WTC11 (cell line): ENCODE data around the gene LZTS2. TPM values are rescaled to one million over a fixed set of nuclear protein-coding genes. Genes with fewer than 3 reads are reported as not detected.
A peak's percentile ranks its signal among the peaks of the same experiment; 100 is the strongest.

Experiments
- ATAC-seq: fragments of 200-7000 bp; cut with Tn5 transposase; 2 replicates; pipeline ENCODE4 v1.10.0; 2021; ENCODE audit warnings: mild to moderate bottlenecking, moderate library complexity
- CTCF ChIA-PET: fragments of 300-600 bp; sonication (Branson Sonifier 250); formaldehyde crosslinking; loops from one replicate; lab custom pipeline; 2021; ENCODE audit warnings: antibody characterized with exemption; lab: Charles Lee
- POLR2A ChIA-PET: fragments of 350-600 bp; sonication (Branson Sonifier 250); formaldehyde crosslinking; loops from one replicate; lab custom pipeline; 2021; ENCODE audit warnings: antibody characterized with exemption; lab: Charles Lee
- DNase-seq: peaks from one replicate; pipeline ENCODE4 v3.0.0; 2021; ENCODE audit warnings: low spot score
- H3K27ac Mint-ChIP-seq: 2 replicates; pipeline ENCODE4 v1.8.0; 2021; ENCODE audit warnings: mixed read lengths
- H3K27me3 Mint-ChIP-seq: 2 replicates; pipeline ENCODE4 v1.8.0; 2021; ENCODE audit warnings: low read depth, mild to moderate bottlenecking, moderate library complexity, mixed read lengths
- H3K36me3 Mint-ChIP-seq: 2 replicates; pipeline ENCODE4 v1.8.0; 2021; ENCODE audit warnings: mixed read lengths
- H3K4me1 Mint-ChIP-seq: 2 replicates; pipeline ENCODE4 v1.8.0; 2022; ENCODE audit warnings: mixed read lengths
- H3K4me3 Mint-ChIP-seq: 2 replicates; pipeline ENCODE4 v1.8.0; 2021; ENCODE audit warnings: mild to moderate bottlenecking, moderate library complexity, mixed read lengths
- H3K9me3 Mint-ChIP-seq: 2 replicates; pipeline ENCODE4 v1.8.0; 2021; ENCODE audit warnings: mixed read lengths
- AR ChIP-seq: fragments of 250-450 bp; sonication (Bioruptor Pico); IDR thresholded peaks from 2 replicates; pipeline ENCODE4 v1.9.0; 2021; ENCODE audit warnings: mild to moderate bottlenecking
- ARID4B ChIP-seq: sonication (generic); formaldehyde crosslinking; IDR thresholded peaks from 2 replicates; pipeline ENCODE4 v1.8.0; 2023; ENCODE audit warnings: missing genetic modification reagents, mild to moderate bottlenecking, borderline replicate concordance
- E2F5 ChIP-seq: sonication (generic); formaldehyde crosslinking; IDR thresholded peaks from 2 replicates; pipeline ENCODE4 v1.8.1; 2022; ENCODE audit warnings: mild to moderate bottlenecking, moderate library complexity, missing genetic modification reagents
- ESRRA ChIP-seq: sonication (generic); formaldehyde crosslinking; IDR thresholded peaks from 2 replicates; pipeline ENCODE4 v1.8.1; 2022; ENCODE audit warnings: mild to moderate bottlenecking, missing genetic modification reagents, borderline replicate concordance
- FOXJ3 ChIP-seq: sonication (generic); formaldehyde crosslinking; IDR thresholded peaks from 2 replicates; pipeline ENCODE4 v1.9.0; 2021; ENCODE audit warnings: missing genetic modification reagents, mild to moderate bottlenecking, borderline replicate concordance
- NFATC4 ChIP-seq: fragments of 250-450 bp; sonication (Bioruptor Pico); IDR thresholded peaks from 2 replicates; pipeline ENCODE4 v1.9.0; 2021; ENCODE audit warnings: mild to moderate bottlenecking
- NFE2L1 ChIP-seq: sonication (generic); formaldehyde crosslinking; IDR thresholded peaks from 2 replicates; pipeline ENCODE4 v1.8.1; 2023; ENCODE audit warnings: missing genetic modification reagents
- NR1H2 ChIP-seq: sonication (generic); formaldehyde crosslinking; IDR thresholded peaks from 2 replicates; pipeline ENCODE4 v1.9.0; 2021; ENCODE audit warnings: mild to moderate bottlenecking, moderate library complexity, missing genetic modification reagents
- SOX15 ChIP-seq: fragments of 250-450 bp; sonication (Bioruptor Pico); IDR thresholded peaks from 2 replicates; pipeline ENCODE4 v1.9.0; 2021; ENCODE audit warnings: mild to moderate bottlenecking
- TEAD4 ChIP-seq: sonication (generic); formaldehyde crosslinking; IDR thresholded peaks from 2 replicates; pipeline ENCODE4 v1.8.0; 2022; ENCODE audit warnings: mild to moderate bottlenecking, missing genetic modification reagents
- TP53 ChIP-seq: sonication (generic); formaldehyde crosslinking; IDR thresholded peaks from 2 replicates; pipeline ENCODE4 v1.8.1; 2023; ENCODE audit warnings: mild to moderate bottlenecking, missing genetic modification reagents
- ZNF121 ChIP-seq: sonication (generic); formaldehyde crosslinking; IDR thresholded peaks from 2 replicates; pipeline ENCODE4 v1.8.0; 2023; ENCODE audit warnings: missing genetic modification reagents
- ZNF219 ChIP-seq: sonication (generic); formaldehyde crosslinking; IDR thresholded peaks from 2 replicates; pipeline ENCODE4 v1.8.0; 2023; ENCODE audit warnings: missing genetic modification reagents, mild to moderate bottlenecking, borderline replicate concordance
- total RNA-seq: library from RNA; stranded (reverse); gene quantifications from 3 replicates; pipeline ENCODE4 v1.2.3, GENCODE V29; 2021
- TF ChIP-seq, protein P1 (sequence below): sonication (generic); formaldehyde crosslinking; conservative IDR thresholded peaks from 2 replicates; pipeline ENCODE4 v1.8.1; 2023; ENCODE audit warnings: mild to moderate bottlenecking, low read depth, missing genetic modification reagents, moderate library complexity
- TF ChIP-seq, protein P2 (sequence below): sonication (generic); formaldehyde crosslinking; IDR thresholded peaks from 2 replicates; pipeline ENCODE4 v1.8.1; 2023; ENCODE audit warnings: mild to moderate bottlenecking, missing genetic modification reagents
- TF ChIP-seq, protein P3 (sequence below): fragments of 250-450 bp; sonication (Bioruptor Pico); IDR thresholded peaks from 2 replicates; pipeline ENCODE4 v2.1.2; 2022; ENCODE audit warnings: mild to moderate bottlenecking, moderate library complexity
- TF ChIP-seq, protein P4 (sequence below): sonication (generic); formaldehyde crosslinking; IDR thresholded peaks from 2 replicates; pipeline ENCODE4 v1.8.1; 2022; ENCODE audit warnings: mild to moderate bottlenecking, missing genetic modification reagents, moderate library complexity, borderline replicate concordance
- TF ChIP-seq, protein P5 (sequence below): fragments of 250-450 bp; sonication (Bioruptor Pico); IDR thresholded peaks from 2 replicates; pipeline ENCODE4 v1.9.0; 2021; ENCODE audit warnings: mild to moderate bottlenecking

Gene LZTS2
- total RNA-seq, 1 experiment from 2014 or later: 84.6 TPM

- TF ChIP-seq NFATC4 (CRISPR knock-in tag) (no peak), ESRRA (CRISPR knock-in tag) (no peak), SOX15 (CRISPR knock-in tag) (no peak), NR1H2 (CRISPR knock-in tag) (no peak), TEAD4 (CRISPR knock-in tag) (no peak), NFE2L1 (CRISPR knock-in tag) (no peak), ARID4B (no peak), ZNF121 (CRISPR knock-in tag) (no peak)
- TF ChIP-seq, protein P1, sequence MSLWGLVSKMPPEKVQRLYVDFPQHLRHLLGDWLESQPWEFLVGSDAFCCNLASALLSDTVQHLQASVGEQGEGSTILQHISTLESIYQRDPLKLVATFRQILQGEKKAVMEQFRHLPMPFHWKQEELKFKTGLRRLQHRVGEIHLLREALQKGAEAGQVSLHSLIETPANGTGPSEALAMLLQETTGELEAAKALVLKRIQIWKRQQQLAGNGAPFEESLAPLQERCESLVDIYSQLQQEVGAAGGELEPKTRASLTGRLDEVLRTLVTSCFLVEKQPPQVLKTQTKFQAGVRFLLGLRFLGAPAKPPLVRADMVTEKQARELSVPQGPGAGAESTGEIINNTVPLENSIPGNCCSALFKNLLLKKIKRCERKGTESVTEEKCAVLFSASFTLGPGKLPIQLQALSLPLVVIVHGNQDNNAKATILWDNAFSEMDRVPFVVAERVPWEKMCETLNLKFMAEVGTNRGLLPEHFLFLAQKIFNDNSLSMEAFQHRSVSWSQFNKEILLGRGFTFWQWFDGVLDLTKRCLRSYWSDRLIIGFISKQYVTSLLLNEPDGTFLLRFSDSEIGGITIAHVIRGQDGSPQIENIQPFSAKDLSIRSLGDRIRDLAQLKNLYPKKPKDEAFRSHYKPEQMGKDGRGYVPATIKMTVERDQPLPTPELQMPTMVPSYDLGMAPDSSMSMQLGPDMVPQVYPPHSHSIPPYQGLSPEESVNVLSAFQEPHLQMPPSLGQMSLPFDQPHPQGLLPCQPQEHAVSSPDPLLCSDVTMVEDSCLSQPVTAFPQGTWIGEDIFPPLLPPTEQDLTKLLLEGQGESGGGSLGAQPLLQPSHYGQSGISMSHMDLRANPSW: no peak
- TF ChIP-seq, protein P2, sequence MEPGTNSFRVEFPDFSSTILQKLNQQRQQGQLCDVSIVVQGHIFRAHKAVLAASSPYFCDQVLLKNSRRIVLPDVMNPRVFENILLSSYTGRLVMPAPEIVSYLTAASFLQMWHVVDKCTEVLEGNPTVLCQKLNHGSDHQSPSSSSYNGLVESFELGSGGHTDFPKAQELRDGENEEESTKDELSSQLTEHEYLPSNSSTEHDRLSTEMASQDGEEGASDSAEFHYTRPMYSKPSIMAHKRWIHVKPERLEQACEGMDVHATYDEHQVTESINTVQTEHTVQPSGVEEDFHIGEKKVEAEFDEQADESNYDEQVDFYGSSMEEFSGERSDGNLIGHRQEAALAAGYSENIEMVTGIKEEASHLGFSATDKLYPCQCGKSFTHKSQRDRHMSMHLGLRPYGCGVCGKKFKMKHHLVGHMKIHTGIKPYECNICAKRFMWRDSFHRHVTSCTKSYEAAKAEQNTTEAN (CRISPR knock-in tag): no peak
- TF ChIP-seq, protein P3, sequence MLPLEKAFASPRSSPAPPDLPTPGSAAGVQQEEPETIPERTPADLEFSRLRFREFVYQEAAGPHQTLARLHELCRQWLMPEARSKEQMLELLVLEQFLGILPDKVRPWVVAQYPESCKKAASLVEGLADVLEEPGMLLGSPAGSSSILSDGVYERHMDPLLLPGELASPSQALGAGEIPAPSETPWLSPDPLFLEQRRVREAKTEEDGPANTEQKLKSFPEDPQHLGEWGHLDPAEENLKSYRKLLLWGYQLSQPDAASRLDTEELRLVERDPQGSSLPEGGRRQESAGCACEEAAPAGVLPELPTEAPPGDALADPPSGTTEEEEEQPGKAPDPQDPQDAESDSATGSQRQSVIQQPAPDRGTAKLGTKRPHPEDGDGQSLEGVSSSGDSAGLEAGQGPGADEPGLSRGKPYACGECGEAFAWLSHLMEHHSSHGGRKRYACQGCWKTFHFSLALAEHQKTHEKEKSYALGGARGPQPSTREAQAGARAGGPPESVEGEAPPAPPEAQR (CRISPR knock-in tag): no peak
- Mint-ChIP-seq H3K27ac (peak overlapping the region; percentile 70; the same call in 1 of the 2 replicates), H3K36me3 (peaks cover 4% of the 10 kb centered on the region; the same call in 1 of the 2 replicates)
These were observed 15.5 kb upstream of the LZTS2 start for GRCh38 chr10:100983868-100984671.

DNA sequence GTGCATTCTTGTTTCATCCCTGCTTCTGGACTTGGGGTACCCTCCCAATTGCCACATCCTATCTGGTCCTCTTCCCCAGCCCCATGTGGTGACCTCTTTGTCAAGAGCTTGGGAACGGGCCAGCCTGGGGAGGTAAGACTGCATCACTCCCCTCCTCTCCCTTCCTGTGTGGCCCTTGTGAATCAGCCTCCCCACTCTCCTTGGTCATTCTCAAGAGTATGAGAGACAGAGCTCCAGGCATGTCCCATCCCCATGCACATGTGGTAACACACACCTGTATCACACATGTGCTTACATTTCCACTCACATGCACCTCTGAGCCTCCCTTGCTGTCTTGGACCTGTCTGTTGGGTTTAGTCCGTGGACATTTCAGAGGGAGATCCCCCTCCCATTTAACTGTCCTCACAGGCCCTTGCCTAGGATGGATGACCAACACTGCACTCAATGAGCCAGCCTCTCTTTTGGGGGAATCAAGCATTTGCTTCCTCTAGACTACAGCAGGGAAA is 14.9 kb upstream of the LZTS2 start:
- Mint-ChIP-seq H3K9me3 (no peaks in the 10 kb centered on the region), H3K36me3 (peaks cover 10% of the 10 kb centered on the region), H3K27ac (0 out of 2 replicates have a peak overlapping the region, but pooled peaks have one; percentile 41), H3K4me1 (peaks cover 13% of the 10 kb centered on the region), H3K27me3 (no peaks in the 10 kb centered on the region), H3K4me3 (no peak overlapping the region)
- POLR2A ChIA-PET: no interaction called here
- ATAC-seq: no peak
- CTCF ChIA-PET: interaction anchor here (1.1 to 4.5 kb wide), 3 partner anchors 13 to 27 kb away, joined by 4 to 28 read pairs (median 7); partner anchors contain the start of gene SEMA4G
- DNase-seq: no peak
- no peak for TF ChIP-seq AR (CRISPR knock-in tag)
- TF ChIP-seq FOXJ3 (CRISPR knock-in tag): no peak
- TF ChIP-seq, protein P4, sequence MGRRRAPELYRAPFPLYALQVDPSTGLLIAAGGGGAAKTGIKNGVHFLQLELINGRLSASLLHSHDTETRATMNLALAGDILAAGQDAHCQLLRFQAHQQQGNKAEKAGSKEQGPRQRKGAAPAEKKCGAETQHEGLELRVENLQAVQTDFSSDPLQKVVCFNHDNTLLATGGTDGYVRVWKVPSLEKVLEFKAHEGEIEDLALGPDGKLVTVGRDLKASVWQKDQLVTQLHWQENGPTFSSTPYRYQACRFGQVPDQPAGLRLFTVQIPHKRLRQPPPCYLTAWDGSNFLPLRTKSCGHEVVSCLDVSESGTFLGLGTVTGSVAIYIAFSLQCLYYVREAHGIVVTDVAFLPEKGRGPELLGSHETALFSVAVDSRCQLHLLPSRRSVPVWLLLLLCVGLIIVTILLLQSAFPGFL (CRISPR knock-in tag): no peak
- no peak for TF ChIP-seq TP53 (CRISPR knock-in tag)
- TF ChIP-seq ZNF219 (CRISPR knock-in tag): no peak
- TF ChIP-seq, protein P5, sequence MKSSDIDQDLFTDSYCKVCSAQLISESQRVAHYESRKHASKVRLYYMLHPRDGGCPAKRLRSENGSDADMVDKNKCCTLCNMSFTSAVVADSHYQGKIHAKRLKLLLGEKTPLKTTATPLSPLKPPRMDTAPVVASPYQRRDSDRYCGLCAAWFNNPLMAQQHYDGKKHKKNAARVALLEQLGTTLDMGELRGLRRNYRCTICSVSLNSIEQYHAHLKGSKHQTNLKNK (CRISPR knock-in tag): no peak
- no peak for TF ChIP-seq E2F5 (CRISPR knock-in tag)

More at GRCh38 chr10:100983868-100984671, 15.5 kb upstream of the LZTS2 start:
- no peak for ATAC-seq
- H3K4me1 Mint-ChIP-seq: peaks cover 13% of the 10 kb centered on the region
- no peaks in the 10 kb centered on the region for H3K9me3 Mint-ChIP-seq
- H3K4me3 Mint-ChIP-seq: no peak overlapping the region
- DNase-seq: no peak
- H3K27me3 Mint-ChIP-seq: no peaks in the 10 kb centered on the region
- POLR2A ChIA-PET: no interaction called here
- CTCF ChIA-PET: interaction anchor here (1.1 kb wide), 1 partner anchor 13 kb away, joined by 7 read pairs; no protein-coding TSS in a partner anchor
